Choroid plexus epithelial cell (primary cell): ENCODE results near the gene PML.

ENCODE experiments used
- DNase-seq: peaks from one replicate; pipeline ENCODE4 v3.0.0-alpha.2; 2010; ENCODE audit warnings: low read depth
- H3K4me3 ChIP-seq: 2 replicates; pipeline ENCODE4 v1.5.1; 2011; ENCODE audit warnings: low read depth, mild to moderate bottlenecking, control low read depth, low read length, moderate library complexity
- CTCF ChIP-seq: conservative IDR thresholded peaks from 2 replicates; pipeline ENCODE4 v1.5.1; 2011; ENCODE audit warnings: low read depth, mild to moderate bottlenecking, control low read depth, inconsistent platforms, low read length, moderate library complexity

PML gene

GRCh38 chr15:73981761-73982221 is 12.7 kb upstream of the PML start:
- DNase-seq: no peak
- TF ChIP-seq CTCF: no peak
- H3K4me3 ChIP-seq: no peak overlapping the region

- DNase-seq: peak; percentile 91
- TF ChIP-seq CTCF: no peak
- no peak overlapping the region for H3K4me3 ChIP-seq
Observed at GRCh38 chr15:73982222-73982962, 12.1 kb upstream of the PML start.

- peak; percentile 79 for DNase-seq
- TF ChIP-seq CTCF: no peak
- H3K4me3 ChIP-seq: no peak overlapping the region
Observed at GRCh38 chr15:73983211-73983727, 11.2 kb upstream of the PML start.

- no peak for DNase-seq
- no peak overlapping the region for H3K4me3 ChIP-seq
- no peak for TF ChIP-seq CTCF
Observed at GRCh38 chr15:73983773-73984172, 10.7 kb upstream of the PML start.

- H3K4me3 ChIP-seq: no peak overlapping the region
- TF ChIP-seq CTCF: no peak
- no peak for DNase-seq
Observed at GRCh38 chr15:73984208-73984979, 10.1 kb upstream of the PML start.

GRCh38 chr15:73985101-73985873 is 9.2 kb upstream of the PML start:
- DNase-seq: peak; percentile 64
- no peak overlapping the region for H3K4me3 ChIP-seq
- no peak for TF ChIP-seq CTCF
